Body of pancreas (tissue), 4 donors: ENCODE measurements around the gene LRRC47.

Experiments
- CTCF ChIP-seq, 7 experiments: fragments of 450-650 bp in 4 of 7; fragments of 200-600 bp in 3 of 7; sonication (generic) in 3 of 7; IDR thresholded peaks; one replicate each; pipeline ENCODE4 v1.5.1; 2016 to 2019; ENCODE audit warnings: antibody characterized with exemption in 7 of 7
- POLR2A ChIP-seq, 3 donors: fragments of 450-650 bp; IDR thresholded peaks; one replicate each; pipeline ENCODE4 v1.6.1; 2016; ENCODE audit warnings: antibody characterized with exemption in 3 of 3, mild to moderate bottlenecking in 2 of 3

GRCh38 chr1:3777647-3778589 is 18.4 kb downstream of the LRRC47 start:
- no peak for TF ChIP-seq CTCF (IDR thresholded peaks at IDR 0.05)
- TF ChIP-seq POLR2A (IDR thresholded peaks at IDR 0.05), result no peak
